ENCODE results near the gene UPK1B. TPM values are rescaled to one million over a fixed set of nuclear protein-coding genes. Genes with fewer than 3 reads are reported as not detected.

Gene UPK1B
- polyA plus RNA-seq, 1 donor, result 1.1 TPM

GRCh38 chr3:119245778-119246177 lies 72.4 kb downstream of the UPK1B start:
- Histone ChIP-seq H3K4me3 (ENCODE audit: low read length) (no peak overlapping the region), H3K4me1 (ENCODE audit: control insufficient read depth, insufficient read depth, low read length) (peaks cover 2% of the 10 kb centered on the region), H3K27me3 (ENCODE audit: control insufficient read depth, insufficient read depth, low read length) (no peaks in the 10 kb centered on the region), H3K36me3 (ENCODE audit: control insufficient read depth, insufficient read depth, low read length) (no peaks in the 10 kb centered on the region), H3K9me3 (ENCODE audit: control insufficient read depth, low read depth, low read length) (peaks cover 13% of the 10 kb centered on the region), H3K27ac (ENCODE audit: low read length) (no peak overlapping the region)
- no peak for DNase-seq
- no CpG with 5 or more reads among the region's 2 CpGs for WGBS (ENCODE audit: insufficient coverage, low lambda C conversion rate)

Other genes starting within 250 kb of the UPK1B start
- 1.9 TPM for gene IGSF11, start 138.8 kb upstream of the UPK1B start, polyA plus RNA-seq
- gene TEX55, start 27.4 kb upstream of the UPK1B start, polyA plus RNA-seq, result not detected
- 54.5 TPM for gene B4GALT4, start 67.3 kb downstream of the UPK1B start, polyA plus RNA-seq
- 5.6 TPM for gene ARHGAP31, start 120.8 kb downstream of the UPK1B start, polyA plus RNA-seq

All from large intestine (tissue), 3 donors.